Heart left ventricle (tissue), 16 donors: ENCODE data around the gene KCNN3. TPM values are rescaled to one million over a fixed set of nuclear protein-coding genes. Genes with fewer than 3 reads are reported as not detected.
A peak's percentile ranks its signal among the peaks of the same experiment; 100 is the strongest.

Source experiments
- ATAC-seq, 4 donors: fragments of 200-7000 bp; cut with Tn5 transposase; one replicate each; pipeline ENCODE4 v1.9.1; 2020 to 2022; ENCODE audit warnings: moderate library complexity in 4 of 4, mild to moderate bottlenecking in 3 of 4, moderate number of reproducible peaks in 1 of 4
- DNase-seq, 5 donors: peaks; one replicate each; pipeline ENCODE4 v3.0.0-alpha.2; 2020
- H3K27ac ChIP-seq, 12 donors: fragments of 200-600 bp; sonication (generic) in 4 of 12; one replicate each; pipeline versions ENCODE4 v1.5.0 to v1.8.0; 2016 to 2022; ENCODE audit warnings: mild to moderate bottlenecking in 2 of 12
- H3K27me3 ChIP-seq, 9 donors: fragments of 200-600 bp; sonication (generic) in 2 of 9; one replicate each; pipeline versions ENCODE4 v1.5.1 to v1.8.0; 2016 to 2022; ENCODE audit warnings: mild to moderate bottlenecking in 3 of 9
- H3K36me3 ChIP-seq, 9 donors: fragments of 200-600 bp; sonication (generic) in 2 of 9; one replicate each; pipeline versions ENCODE4 v1.5.0 to v1.8.0; 2018 to 2022; ENCODE audit warnings: mild to moderate bottlenecking in 2 of 9
- H3K4me1 ChIP-seq, 12 donors: fragments of 200-600 bp; sonication (generic) in 4 of 12; one replicate each; pipeline versions ENCODE4 v1.5.0 to v1.8.0; 2016 to 2022; ENCODE audit warnings: mild to moderate bottlenecking in 3 of 12
- H3K4me3 ChIP-seq, 12 donors: fragments of 200-600 bp; sonication (generic) in 4 of 12; one replicate each; pipeline versions ENCODE4 v1.5.0 to v1.8.0; 2017 to 2022; ENCODE audit warnings: mild to moderate bottlenecking in 9 of 12, moderate library complexity in 4 of 12
- H3K9me3 ChIP-seq, 12 donors: fragments of 200-600 bp; sonication (generic) in 4 of 12; one replicate each; pipeline versions ENCODE4 v1.5.0 to v1.8.0; 2016 to 2022; ENCODE audit warnings: mild to moderate bottlenecking in 1 of 12
- POLR2A ChIP-seq, 2 donors: fragments of 450-650 bp; IDR thresholded peaks; one replicate each; pipeline ENCODE4 v1.6.1; 2017; ENCODE audit warnings: antibody characterized with exemption in 2 of 2, mild to moderate bottlenecking in 2 of 2, moderate library complexity in 2 of 2
- WGBS, 4 donors: extraction: QIAGEN DNeasy Blood & Tissue Kit in 2 of 4; methylation state at CpG; one replicate each; pipeline versions ENCODE4 v1.1.5 to v1.1.7; 2013 to 2018; 5-methylcytosine and 5-hydroxymethylcytosine counted together
- intact Hi-C, 10 donors: fragments of 100-400 bp; cut with DNase I; formaldehyde crosslinking; loops; one replicate each; pipeline versions ENCODE4 v1.11.1 to v1.14.2; 2022
- polyA plus RNA-seq, 2 donors: library from polyadenylated mRNA; stranded (reverse); fragments of 200-250 nt; gene quantifications; one replicate each; pipeline ENCODE4 v1.2.3, GENCODE V29; 2013
- total RNA-seq, 9 donors: library from RNA; depleted of rRNA in 2 of 9; stranded (reverse); fragments of >200 nt in 2 of 9; fragmentation: NEBNext Ultra II Directional in 3 of 9; extraction: Animal tissue kit (Norgen Biotek cat#: 25700) in 3 of 9; gene quantifications; one replicate each; pipeline versions ENCODE4 v1.1.0 to v1.2.4, GENCODE V29; 2016 to 2023
- TF ChIP-seq, protein P1 (sequence below), 12 donors: fragments of 200-600 bp; sonication (generic) in 4 of 12; IDR thresholded peaks; one replicate each; pipeline versions ENCODE4 v1.5.0 to v1.8.0; 2018 to 2022; ENCODE audit warnings: antibody characterized with exemption in 12 of 12, mild to moderate bottlenecking in 5 of 12
- donor health status: ischemic (EF 13 %, LVEDD 7.1; RV severe dilation, severe dysfunction).
- donor health status: healthy with polysubstance abuse.
- donor health status: DM: no; HTN: yes; CAD: no.
- donor health status: DM: no; HTN: no; CAD: no.
- donor health status: ischemic (EF 25% LVEDD 6.9; RV normal size, moderate dysfunction).
- donor health status: ischemic (EF 25% LVEDD 5.7; RV mildly dilated, moderate dysfunction).
- donor health status: healthy.
- donor health status: DM: yes; HTN: yes; CAD: no.
- donor health status: ischemic (EF 35%, LVEDD 5.7; RV mildly dilated, moderate dysfunction).
- donor health status: nonischemic (EF 11% LVEDD 7.7; RV severe dilation, severe dysfunction).
- donor health status: DM: yes; HTN: yes; CAD: no.
- donor health status: PGD.
- donor health status: ischemic (EF 29% LVEDD 5.4; RV normal size, mild dysfunction).
- donor health status: nonischemic (EF 23%, LVEDD 6.1; RV moderate dilation, normal function).

KCNN3 gene
- total and polyA plus RNA-seq, 11 donors = 0.42 to 4.6 (median 2.2) TPM

DNA sequence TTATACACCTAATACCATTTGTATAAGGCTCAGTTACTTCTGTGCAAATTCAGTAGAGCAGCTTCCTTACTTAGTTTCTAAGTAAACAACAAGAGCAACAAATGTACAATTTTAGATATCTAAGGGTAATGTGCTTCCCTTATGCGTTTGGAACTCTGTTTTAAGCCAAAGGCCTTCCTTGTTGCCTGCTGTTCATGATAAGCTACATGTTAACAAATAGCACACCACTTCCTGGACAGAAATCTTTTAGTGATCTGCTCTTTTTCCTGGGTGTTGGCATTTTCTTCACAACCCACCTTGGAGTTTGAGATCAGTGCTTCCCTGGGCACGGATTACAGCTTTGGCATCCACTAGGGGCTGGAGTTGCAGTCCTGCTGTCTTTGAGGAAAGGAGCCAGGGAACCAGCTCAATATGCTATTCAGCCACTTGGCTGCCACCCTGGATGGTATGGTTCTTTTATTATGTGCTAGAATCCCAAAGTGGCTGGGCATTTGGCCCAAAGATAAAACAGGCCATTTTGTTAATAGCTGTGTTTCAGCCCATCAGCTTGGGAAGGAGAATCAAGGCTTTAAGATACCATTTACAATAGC is 206.5 kb downstream of the KCNN3 start:
- WGBS, 4 donors = 8 to 22% (median 14%) methylated on average over 2 of the region's 2 CpGs
- intact Hi-C loops = loop anchor here in 4 of 10 donors (5.0 to 10.0 kb wide), 2 partner anchors 99 to 106 kb away; partner anchors contain the start of genes CHRNB2 (in 3 of the 4) and UBE2Q1 (in 1 of the 4)
- H3K4me3 ChIP-seq = no peak overlapping the region
- peak in 1 of 4 donors; percentile 36 for ATAC-seq
- no peaks in the 10 kb centered on the region for H3K9me3 ChIP-seq
- DNase-seq = no peak
- no peaks in the 10 kb centered on the region for H3K36me3 ChIP-seq
- TF ChIP-seq, protein P1, sequence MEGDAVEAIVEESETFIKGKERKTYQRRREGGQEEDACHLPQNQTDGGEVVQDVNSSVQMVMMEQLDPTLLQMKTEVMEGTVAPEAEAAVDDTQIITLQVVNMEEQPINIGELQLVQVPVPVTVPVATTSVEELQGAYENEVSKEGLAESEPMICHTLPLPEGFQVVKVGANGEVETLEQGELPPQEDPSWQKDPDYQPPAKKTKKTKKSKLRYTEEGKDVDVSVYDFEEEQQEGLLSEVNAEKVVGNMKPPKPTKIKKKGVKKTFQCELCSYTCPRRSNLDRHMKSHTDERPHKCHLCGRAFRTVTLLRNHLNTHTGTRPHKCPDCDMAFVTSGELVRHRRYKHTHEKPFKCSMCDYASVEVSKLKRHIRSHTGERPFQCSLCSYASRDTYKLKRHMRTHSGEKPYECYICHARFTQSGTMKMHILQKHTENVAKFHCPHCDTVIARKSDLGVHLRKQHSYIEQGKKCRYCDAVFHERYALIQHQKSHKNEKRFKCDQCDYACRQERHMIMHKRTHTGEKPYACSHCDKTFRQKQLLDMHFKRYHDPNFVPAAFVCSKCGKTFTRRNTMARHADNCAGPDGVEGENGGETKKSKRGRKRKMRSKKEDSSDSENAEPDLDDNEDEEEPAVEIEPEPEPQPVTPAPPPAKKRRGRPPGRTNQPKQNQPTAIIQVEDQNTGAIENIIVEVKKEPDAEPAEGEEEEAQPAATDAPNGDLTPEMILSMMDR (IDR thresholded peaks at IDR 0.05) = no peak
- no peak for TF ChIP-seq POLR2A (IDR thresholded peaks at IDR 0.05)
- peaks cover 0 to 6% (median 0%) of the 10 kb centered on the region in 12 donors for H3K4me1 ChIP-seq
- H3K27me3 ChIP-seq = peaks cover 0 to 11% (median 0%) of the 10 kb centered on the region in 9 donors
- H3K27ac ChIP-seq = no peak overlapping the region

DNA sequence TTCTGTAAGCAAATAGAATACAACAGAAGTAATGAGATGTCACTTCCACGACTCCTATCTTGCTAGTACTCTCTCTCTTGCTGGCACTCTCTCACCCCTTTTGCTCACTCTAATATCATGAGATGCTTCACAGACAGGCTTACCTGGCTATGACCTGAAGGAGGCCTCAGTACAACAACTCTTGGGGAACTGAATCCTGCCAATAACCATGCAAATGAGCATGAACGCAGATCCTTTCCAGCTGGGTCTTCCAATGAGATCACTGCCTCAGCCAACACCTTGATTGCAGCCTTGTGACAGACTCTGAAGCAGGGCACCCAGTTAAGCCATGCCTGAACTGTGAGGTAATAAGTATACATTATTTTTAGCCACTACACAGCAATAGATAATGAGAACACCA is 209.0 kb downstream of the KCNN3 start:
- intact Hi-C loops = loop anchor here in 4 of 10 donors (5.0 to 10.0 kb wide), 2 partner anchors 96 to 104 kb away; partner anchors contain the start of genes CHRNB2 (in 3 of the 4) and UBE2Q1 (in 1 of the 4)

DNA sequence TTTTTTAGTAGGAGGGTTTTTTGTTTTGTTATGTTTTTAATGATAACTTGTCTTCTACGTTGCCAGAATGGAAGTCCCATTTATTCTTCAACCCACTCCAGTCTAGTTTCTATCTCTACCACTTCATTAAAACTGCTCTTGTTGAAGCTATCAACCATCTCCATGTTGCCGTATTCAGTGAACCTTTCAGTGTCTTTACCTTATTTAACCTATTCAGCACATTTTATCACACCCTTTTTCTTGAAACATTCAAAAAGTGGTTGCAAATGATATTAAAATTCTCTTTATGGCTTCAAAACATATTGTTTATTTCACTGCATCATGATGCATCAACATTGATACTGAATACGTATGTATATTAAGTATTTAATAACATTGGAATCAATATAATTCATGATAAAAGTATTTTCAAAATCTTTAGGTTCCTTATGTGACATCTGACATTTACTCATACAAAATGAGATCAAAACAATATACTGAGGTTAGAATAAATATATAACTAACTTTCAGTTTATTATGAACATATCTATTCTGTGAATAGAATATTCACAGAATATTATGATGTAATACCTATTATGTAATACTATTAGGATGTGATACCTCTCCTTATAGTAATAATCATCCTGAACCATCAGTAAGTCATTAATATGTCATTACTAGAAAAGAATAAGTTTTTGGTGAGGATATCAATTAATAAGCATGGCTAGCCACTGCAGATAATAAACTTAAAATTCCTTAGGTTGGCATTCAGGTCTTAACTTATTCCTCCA is 210.1 kb downstream of the KCNN3 start:
- ATAC-seq (no peak), DNase-seq (no peak)
- Histone ChIP-seq H3K27ac (no peak overlapping the region), H3K4me1 (peaks cover 0 to 6% (median 0%) of the 10 kb centered on the region in 12 donors), H3K4me3 (no peak overlapping the region), H3K27me3 (peaks cover 0 to 12% (median 0%) of the 10 kb centered on the region in 9 donors), H3K36me3 (no peaks in the 10 kb centered on the region), H3K9me3 (no peaks in the 10 kb centered on the region)
- intact Hi-C loops = loop anchor here in 4 of 10 donors (5.0 to 10.0 kb wide), 2 partner anchors 95 to 103 kb away; partner anchors contain the start of genes CHRNB2 (in 3 of the 4) and UBE2Q1 (in 1 of the 4)
- TF ChIP-seq, protein P1 (IDR thresholded peaks at IDR 0.05) = no peak
- TF ChIP-seq POLR2A (IDR thresholded peaks at IDR 0.05) = no peak
- 79 to 88% (median 83%) methylated on average over 3 of the region's 3 CpGs for WGBS, 4 donors

More for the DNA sequence above, 209.0 kb downstream of the KCNN3 start:
- TF ChIP-seq, protein P1 (IDR thresholded peaks at IDR 0.05) = no peak
- TF ChIP-seq POLR2A (IDR thresholded peaks at IDR 0.05) = no peak
- no peak overlapping the region for H3K27ac ChIP-seq
- ATAC-seq (no peak), DNase-seq (no peak)
- H3K9me3 ChIP-seq = no peaks in the 10 kb centered on the region
- 50 to 62% (median 52%) methylated on average over 2 of the region's 2 CpGs for WGBS, 4 donors
- peaks cover 0 to 11% (median 0%) of the 10 kb centered on the region in 9 donors for H3K27me3 ChIP-seq
- no peaks in the 10 kb centered on the region for H3K36me3 ChIP-seq
- no peak overlapping the region for H3K4me3 ChIP-seq
- H3K4me1 ChIP-seq = peaks cover 0 to 6% (median 0%) of the 10 kb centered on the region in 12 donors

DNA sequence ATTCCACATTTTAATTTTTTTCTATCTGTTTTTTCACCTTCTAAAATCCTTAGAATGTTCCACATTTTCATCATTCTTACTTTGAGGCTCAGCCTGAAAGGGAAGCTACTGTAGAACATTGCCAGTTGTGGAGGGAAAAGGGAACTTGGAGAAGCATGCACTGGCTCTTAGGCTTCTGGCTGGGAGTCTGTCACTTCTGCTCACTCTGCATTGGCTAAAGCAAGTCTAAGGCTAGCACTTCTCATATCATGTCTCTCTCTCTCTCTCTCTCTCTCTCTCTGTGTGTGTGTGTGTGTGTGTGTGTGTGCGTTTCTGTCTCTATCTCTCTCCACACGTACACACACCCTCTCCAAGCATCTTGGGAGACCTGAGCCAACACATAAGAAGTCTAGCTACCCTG is 212.5 kb downstream of the KCNN3 start:
- DNase-seq (no peak), ATAC-seq (peak in 1 of 4 donors; percentile 53)
- TF ChIP-seq, protein P1 (IDR thresholded peaks at IDR 0.05) = no peak
- no peak for TF ChIP-seq POLR2A (IDR thresholded peaks at IDR 0.05)
- Histone ChIP-seq H3K9me3 (no peaks in the 10 kb centered on the region), H3K27ac (no peak overlapping the region), H3K36me3 (no peaks in the 10 kb centered on the region), H3K4me1 (no peaks in the 10 kb centered on the region), H3K27me3 (peaks cover 0 to 12% (median 0%) of the 10 kb centered on the region in 9 donors), H3K4me3 (no peak overlapping the region)
- WGBS, 4 donors = 13 to 27% (median 22%) methylated on average over 2 of the region's 2 CpGs
- intact Hi-C loops = no loop called here
